H1 (cell line): ENCODE measurements around the gene CHRNG. TPM values are rescaled to one million over a fixed set of nuclear protein-coding genes. Genes with fewer than 3 reads are reported as not detected.

ENCODE experiments used
- CTCF ChIA-PET: fragments of 300-600 bp; sonication (Branson Sonifier 250); formaldehyde crosslinking; loops from one replicate; lab custom pipeline; 2021; ENCODE audit not compliant: partially characterized antibody; lab: Charles Lee
- POLR2A ChIA-PET: fragments of 300-600 bp; sonication (Branson Sonifier 250); formaldehyde crosslinking; loops from one replicate; lab custom pipeline; 2021; ENCODE audit warnings: inconsistent platforms; ENCODE audit not compliant: partially characterized antibody; lab: Charles Lee
- DNase-seq, 2 experiments: peaks; one replicate each; pipeline versions ENCODE4 v3.0.0 to v3.0.0-alpha.2; 2010 to 2022; ENCODE audit warnings: low spot score in 2 of 2, low read depth in 1 of 2, mixed read lengths in 1 of 2
- FAIRE-seq: peaks from 2 replicates; lab custom pipeline; 2011; peaks lifted over from hg19 to GRCh38; lab: Jason Lieb, UNC
- H2AFZ ChIP-seq: 2 replicates; pipeline ENCODE4 v1.8.1; 2012; ENCODE audit warnings: low read length, inconsistent platforms
- H2AK5ac ChIP-seq: 2 replicates; pipeline ENCODE4 v1.6.1; 2013; ENCODE audit warnings: low read depth, low read length
- H2BK120ac ChIP-seq: replicated peaks from 2 replicates; pipeline ENCODE3; 2013; ENCODE audit warnings: low read depth, low read length, inconsistent platforms
- H2BK12ac ChIP-seq: 2 replicates; pipeline ENCODE4 v1.6.1; 2013; ENCODE audit warnings: low read depth, low read length
- H2BK15ac ChIP-seq: 2 replicates; pipeline ENCODE4 v1.6.1; 2013; ENCODE audit warnings: low read length
- H2BK20ac ChIP-seq: 2 replicates; pipeline ENCODE4 v1.6.1; 2013; ENCODE audit warnings: low read length
- H2BK5ac ChIP-seq: 2 replicates; pipeline ENCODE4 v1.6.1; 2013; ENCODE audit warnings: low read depth, low read length
- H3K14ac ChIP-seq: 2 replicates; pipeline ENCODE4 v1.6.1; 2013; ENCODE audit warnings: inconsistent platforms; ENCODE audit not compliant: insufficient read length
- H3K18ac ChIP-seq: 2 replicates; pipeline ENCODE4 v1.6.1; 2013; ENCODE audit warnings: low read length; ENCODE audit errors: extremely low read depth
- H3K23ac ChIP-seq: 2 replicates; pipeline ENCODE4 v1.6.1; 2013; ENCODE audit warnings: inconsistent platforms; ENCODE audit not compliant: insufficient read length
- H3K23me2 ChIP-seq: 2 replicates; pipeline ENCODE4 v1.6.1; 2013; ENCODE audit warnings: low read depth, low read length
- H3K27ac ChIP-seq: 2 replicates; pipeline ENCODE4 v1.6.1; 2011; ENCODE audit warnings: low read depth, low read length, inconsistent platforms
- H3K27me3 ChIP-seq, 4 experiments: replicated peaks in 1 of 4; 1 replicate in 1 of 4; 2 replicates in 3 of 4; pipeline versions ENCODE4 v1.6.1 to v1.8.1; 2011 to 2013; ENCODE audit warnings: low read length in 3 of 4, mild to moderate bottlenecking in 3 of 4, inconsistent platforms in 2 of 4, mixed read lengths in 2 of 4, moderate library complexity in 1 of 4; ENCODE audit not compliant: control insufficient read depth in 3 of 4, insufficient read depth in 3 of 4; ENCODE audit errors: extremely low read depth in 1 of 4
- H3K36me3 ChIP-seq, 4 experiments: 2 replicates each; pipeline versions ENCODE4 v1.6.1 to v1.8.1; 2011 to 2013; ENCODE audit warnings: mild to moderate bottlenecking in 4 of 4, low read length in 3 of 4, moderate library complexity in 2 of 4, control low read depth in 1 of 4, inconsistent platforms in 1 of 4; ENCODE audit not compliant: insufficient read depth in 4 of 4, control insufficient read depth in 2 of 4
- H3K4ac ChIP-seq: replicated peaks from 2 replicates; pipeline ENCODE3; 2013; ENCODE audit warnings: low read length, low read depth, mixed read lengths, inconsistent platforms; ENCODE audit not compliant: insufficient read length
- H3K4me1 ChIP-seq, 4 experiments: replicated peaks in 1 of 4; 1 replicate in 1 of 4; 2 replicates in 3 of 4; pipeline versions ENCODE4 v1.6.1 to v1.8.1; 2011 to 2013; ENCODE audit warnings: low read length in 3 of 4, inconsistent platforms in 2 of 4, mixed read lengths in 1 of 4; ENCODE audit not compliant: insufficient read depth in 4 of 4, control insufficient read depth in 3 of 4
- H3K4me2 ChIP-seq, 2 experiments: 2 replicates each; pipeline versions ENCODE4 v1.6.1 to v1.8.1; 2011 to 2013; ENCODE audit warnings: low read depth in 2 of 2, low read length in 2 of 2, control low read depth in 1 of 2, inconsistent platforms in 1 of 2, mild to moderate bottlenecking in 1 of 2; ENCODE audit not compliant: insufficient read depth in 1 of 2
- H3K4me3 ChIP-seq, 4 experiments: fragments of 200-600, 300-600 bp in 1 of 4; sonication (generic), shearing (Covaris generic), sonication (Bioruptor Twin) in 1 of 4; 2 replicates each; pipeline versions ENCODE4 v1.5.1 to v1.8.1; 2011 to 2016; ENCODE audit warnings: low read length in 4 of 4, low read depth in 3 of 4, control low read depth in 2 of 4, inconsistent platforms in 2 of 4, mild to moderate bottlenecking in 2 of 4, mixed read lengths in 1 of 4, moderate library complexity in 1 of 4; ENCODE audit not compliant: insufficient read depth in 2 of 4; ENCODE audit errors: extremely low read depth in 1 of 4
- H3K56ac ChIP-seq: replicated peaks from 2 replicates; pipeline ENCODE3; 2013; ENCODE audit warnings: low read depth, mild to moderate bottlenecking, mixed read lengths, low read length, inconsistent platforms; ENCODE audit not compliant: insufficient read length
- H3K79me1 ChIP-seq: 2 replicates; pipeline ENCODE4 v1.6.1; 2013; ENCODE audit warnings: low read depth, low read length, control low read depth
- H3K79me2 ChIP-seq, 2 experiments: 2 replicates each; pipeline versions ENCODE4 v1.6.1 to v1.8.1; 2012 to 2013; ENCODE audit warnings: low read length in 2 of 2, mild to moderate bottlenecking in 2 of 2, inconsistent platforms in 1 of 2; ENCODE audit not compliant: insufficient read depth in 2 of 2, control insufficient read depth in 1 of 2
- H3K9ac ChIP-seq, 4 experiments: replicated peaks in 1 of 4; 1 replicate in 1 of 4; 2 replicates in 3 of 4; pipeline versions ENCODE4 v1.6.1 to v1.8.1; 2011 to 2013; ENCODE audit warnings: low read depth in 3 of 4, low read length in 3 of 4, control low read depth in 2 of 4, mild to moderate bottlenecking in 2 of 4, moderate library complexity in 2 of 4, inconsistent platforms in 1 of 4; ENCODE audit errors: extremely low read depth in 1 of 4
- H3K9me3 ChIP-seq, 2 experiments: 2 replicates each; pipeline versions ENCODE4 v1.6.1 to v1.8.1; 2012 to 2013; ENCODE audit warnings: mild to moderate bottlenecking in 2 of 2, moderate library complexity in 2 of 2, control low read depth in 1 of 2, inconsistent platforms in 1 of 2, low read depth in 1 of 2, low read length in 1 of 2, mixed read lengths in 1 of 2; ENCODE audit not compliant: insufficient read depth in 2 of 2
- H4K20me1 ChIP-seq, 2 experiments: replicated peaks in 1 of 2; 2 replicates each; pipeline versions ENCODE3 to v1.8.1; 2011 to 2013; ENCODE audit warnings: inconsistent platforms in 2 of 2, low read length in 2 of 2, mild to moderate bottlenecking in 1 of 2; ENCODE audit not compliant: insufficient read depth in 2 of 2, control insufficient read depth in 1 of 2
- H4K5ac ChIP-seq: 2 replicates; pipeline ENCODE4 v1.6.1; 2013; ENCODE audit warnings: low read length, low read depth, mixed read lengths, inconsistent platforms; ENCODE audit not compliant: insufficient read length
- H4K8ac ChIP-seq: 2 replicates; pipeline ENCODE4 v1.8.0; 2013; ENCODE audit warnings: mild to moderate bottlenecking, moderate library complexity, low read length, inconsistent platforms; ENCODE audit not compliant: insufficient read depth; ENCODE audit errors: extremely low read depth
- H4K91ac ChIP-seq: replicated peaks from 2 replicates; pipeline ENCODE3; 2013; ENCODE audit warnings: low read length, mixed read lengths, inconsistent platforms; ENCODE audit not compliant: insufficient read length
- GABPA ChIP-seq: IDR thresholded peaks from 2 replicates; pipeline ENCODE4 v1.6.1; 2011; ENCODE audit warnings: mild to moderate bottlenecking, low read length, moderate library complexity, borderline replicate concordance; ENCODE audit not compliant: insufficient read depth
- MAFK ChIP-seq: IDR thresholded peaks from 2 replicates; pipeline ENCODE4 v1.6.1; 2012; ENCODE audit warnings: low read depth, mild to moderate bottlenecking, improper control_type of control experiment, low read length
- TAF1 ChIP-seq: IDR thresholded peaks from 2 replicates; pipeline ENCODE4 v1.6.1; 2011; ENCODE audit warnings: mild to moderate bottlenecking, low read depth, low read length
- TAF7 ChIP-seq: optimal IDR thresholded peaks from 2 replicates; pipeline ENCODE3; 2011; ENCODE audit warnings: low read depth, mild to moderate bottlenecking, inconsistent platforms, low read length, moderate library complexity, borderline replicate concordance
- WGBS, 2 experiments: shearing (Covaris generic) in 1 of 2; methylation state at CpG; one replicate each; pipeline versions ENCODE4 v1.1.6 to v1.1.7; 2013 to 2015; ENCODE audit warnings: low lambda C conversion rate in 2 of 2, mixed read lengths in 2 of 2, inconsistent platforms in 1 of 2, low coverage in 1 of 2, missing lambda C conversion rate in 1 of 2; ENCODE audit not compliant: insufficient replicate concordance in 2 of 2, insufficient coverage in 1 of 2, insufficient read length in 1 of 2; ENCODE audit errors: extremely low coverage in 1 of 2, missing lambda C conversion rate in 1 of 2; 5-methylcytosine and 5-hydroxymethylcytosine counted together
- polyA plus RNA-seq, 7 experiments: library from polyadenylated mRNA; depleted of rRNA in 3 of 7; stranded (reverse) in 5 of 7; unstranded in 2 of 7; fragments of >200 nt in 5 of 7; fragments of 200-250 nt in 2 of 7; gene quantifications; 1 replicate in 5 of 7; 2 replicates in 1 of 7; 4 replicates in 1 of 7; pipeline versions ENCODE4 v1.2.1 to v1.2.3, GENCODE V29; 2011 to 2013; ENCODE audit warnings: missing spikeins in 2 of 7, mixed read lengths in 2 of 7
- total RNA-seq: library from RNA; stranded (reverse); fragmentation: NEBNext Ultra II Directional; extraction: Animal tissue kit (Norgen Biotek cat#: 25700); gene quantifications from 2 replicates; pipeline ENCODE4 v1.2.1, GENCODE V29; 2021

The CHRNG gene
- total and polyA plus RNA-seq, 2 of the 8 experiments (the other 6 are each of a cell fraction or from before 2014, with no cell fraction given), result 0.05 TPM; not detected in 1

GRCh38 chr2:232556426-232556825, 16.9 kb downstream of the CHRNG start:
- Histone ChIP-seq H2BK20ac (no peak overlapping the region), H3K9ac (no peak overlapping the region), H3K4me2 (no peak overlapping the region), H2AK5ac (no peak overlapping the region), H4K20me1 (peaks cover 12 to 14% of the 10 kb centered on the region in 2 experiments), H3K79me2 (peaks cover 11 to 43% of the 10 kb centered on the region in 2 experiments), H3K4me1 (peaks cover 0 to 5% (median 4%) of the 10 kb centered on the region in 4 experiments; a peak in 6 of 7 replicates), H3K27me3 (no peaks in the 10 kb centered on the region), H3K27ac (no peak overlapping the region), H3K14ac (no peak overlapping the region), H2BK12ac (no peak overlapping the region), H3K36me3 (peaks cover 8 to 38% (median 22%) of the 10 kb centered on the region in 4 experiments), H4K91ac (no peak overlapping the region), H2AFZ (no peak overlapping the region), H3K4me3 (no peak overlapping the region), H3K23ac (no peak overlapping the region), H2BK120ac (no peak overlapping the region), H3K18ac (no peak overlapping the region), H3K4ac (no peak overlapping the region), H4K5ac (no peak overlapping the region), H3K9me3 (no peaks in the 10 kb centered on the region), H2BK5ac (no peak overlapping the region), H3K79me1 (peaks cover 12% of the 10 kb centered on the region), H3K23me2 (peaks cover 2% of the 10 kb centered on the region; the same call in 1 of the 2 replicates), H2BK15ac (no peak overlapping the region), H3K56ac (no peak overlapping the region), H4K8ac (no peak overlapping the region; the same call in 1 of the 2 replicates)
- 90% methylated on average over 3 of the region's 3 CpGs; no CpG with 5 or more reads in 1 of the 2 experiments for WGBS, 2 experiments
- TF ChIP-seq MAFK (no peak), TAF7 (no peak), TAF1 (no peak), GABPA (no peak)
- CTCF ChIA-PET, result no interaction called here
- DNase-seq (no peak), FAIRE-seq (no peak)
- POLR2A ChIA-PET, result no interaction called here
